GM18858 (cell line): ENCODE measurements around the gene RSPRY1.
"Not testable (repeated sequence)": the region's sequence is repeated elsewhere in the genome, so short reads cannot be mapped to it uniquely, and the experiment has no call there.

Experiments used
- ATAC-seq: cut with Tn5 transposase; IDR thresholded peaks from one replicate; pipeline ENCODE4 v1.9.1; 2021; ENCODE audit not compliant: unreplicated experiment

The RSPRY1 gene

DNA sequence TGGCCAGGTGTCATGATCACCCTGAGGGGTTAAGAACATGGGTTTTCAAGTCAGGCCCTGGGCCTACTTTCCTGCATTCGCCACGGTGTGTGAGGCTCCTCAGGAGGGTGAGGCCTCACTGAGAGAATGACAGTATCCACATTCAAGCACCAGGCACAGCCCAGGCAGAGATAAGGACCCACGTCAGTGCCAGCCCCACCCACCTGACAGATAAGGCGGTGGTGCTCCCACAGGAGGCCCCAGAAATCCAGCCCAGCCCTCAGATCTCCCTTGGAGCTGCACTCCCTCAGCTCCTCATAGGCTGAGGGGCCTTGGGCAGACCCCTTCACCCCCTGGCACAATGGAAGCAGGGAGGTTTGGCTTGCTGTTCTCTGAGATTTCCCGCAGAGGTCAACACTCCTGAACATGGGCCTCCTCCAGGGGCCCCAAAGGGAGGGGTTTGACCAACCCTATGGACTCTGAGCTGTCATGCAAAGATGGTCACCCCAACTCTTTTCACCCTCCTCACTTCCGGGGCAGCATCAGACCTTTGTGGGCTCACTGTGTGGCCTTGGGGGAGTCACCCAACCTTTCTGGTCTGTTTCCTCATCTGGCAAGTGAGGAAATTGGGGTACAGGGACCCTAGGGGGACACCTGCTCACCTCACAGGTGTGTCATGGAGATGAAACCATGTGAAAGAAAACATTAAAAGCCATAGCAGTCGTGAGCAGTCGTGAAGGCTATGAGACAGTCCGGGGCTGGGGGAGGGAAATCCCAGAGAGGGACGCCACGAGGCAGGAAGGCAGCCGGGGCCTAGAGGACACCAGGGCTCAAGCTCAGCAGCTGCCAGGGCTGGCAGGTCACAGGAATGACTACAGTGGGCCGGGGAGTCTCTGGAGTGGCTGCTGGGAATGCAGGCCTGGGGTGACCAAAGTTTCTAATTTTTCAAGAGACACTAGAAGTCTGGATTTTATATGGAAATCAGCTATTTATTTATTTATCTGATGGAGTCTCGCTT, 83.0 kb downstream of the RSPRY1 start:
- ATAC-seq, result no peak

DNA sequence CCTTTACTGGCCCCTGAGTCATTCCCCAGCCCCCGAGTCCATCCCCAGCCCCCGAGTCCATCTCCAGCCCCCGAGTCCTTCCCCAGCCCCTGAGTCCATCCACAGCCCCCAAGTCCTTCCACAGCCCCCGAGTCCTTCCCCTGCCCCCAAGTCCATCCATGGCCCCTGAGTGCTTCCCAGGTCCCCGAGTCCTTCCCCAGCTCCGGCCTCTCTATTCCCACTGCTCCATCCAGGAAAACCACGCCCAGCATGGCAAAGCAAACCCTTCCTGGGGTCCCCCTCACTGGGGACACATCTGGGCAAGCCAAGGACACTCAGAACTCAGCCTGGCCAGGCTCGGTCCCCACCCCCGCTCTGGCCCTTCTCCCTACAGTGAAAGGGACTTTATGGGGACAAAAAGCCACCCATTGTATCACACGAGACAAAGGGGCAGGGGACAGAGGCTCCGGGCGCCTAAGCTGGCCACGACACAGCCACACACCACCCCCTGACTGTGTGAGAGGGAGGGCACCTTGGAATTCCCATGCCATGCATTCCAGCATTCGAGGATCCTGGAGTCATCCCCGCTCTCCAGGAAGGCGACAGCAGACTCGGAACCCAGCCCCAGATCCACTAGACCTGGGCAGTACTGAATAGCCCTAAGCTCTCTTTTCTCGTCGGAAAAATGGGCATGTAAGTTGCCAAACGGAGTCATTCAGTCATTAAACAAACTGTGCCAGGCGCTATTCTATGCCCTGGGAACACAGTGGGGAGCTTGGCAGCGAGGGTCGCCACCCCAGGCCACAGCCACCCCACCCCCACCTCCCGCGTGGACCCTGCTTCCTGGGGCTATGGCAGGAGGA, 84.3 kb downstream of the RSPRY1 start:
- no peak for ATAC-seq

DNA sequence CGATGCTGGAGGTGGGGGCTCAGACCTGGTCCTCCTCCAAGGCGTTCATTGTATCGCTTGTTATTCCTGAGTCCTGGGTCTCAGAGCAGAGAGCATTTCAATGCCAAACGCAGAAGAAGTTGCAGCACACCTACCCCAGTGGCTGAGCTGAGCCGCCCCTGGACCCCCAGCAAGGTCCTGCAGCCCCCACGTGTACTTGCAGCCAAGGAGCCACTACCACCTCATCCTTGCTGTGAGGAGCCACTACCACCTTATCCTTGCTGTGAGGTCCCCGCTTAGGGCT, 84.9 kb downstream of the RSPRY1 start:
- no peak for ATAC-seq

DNA sequence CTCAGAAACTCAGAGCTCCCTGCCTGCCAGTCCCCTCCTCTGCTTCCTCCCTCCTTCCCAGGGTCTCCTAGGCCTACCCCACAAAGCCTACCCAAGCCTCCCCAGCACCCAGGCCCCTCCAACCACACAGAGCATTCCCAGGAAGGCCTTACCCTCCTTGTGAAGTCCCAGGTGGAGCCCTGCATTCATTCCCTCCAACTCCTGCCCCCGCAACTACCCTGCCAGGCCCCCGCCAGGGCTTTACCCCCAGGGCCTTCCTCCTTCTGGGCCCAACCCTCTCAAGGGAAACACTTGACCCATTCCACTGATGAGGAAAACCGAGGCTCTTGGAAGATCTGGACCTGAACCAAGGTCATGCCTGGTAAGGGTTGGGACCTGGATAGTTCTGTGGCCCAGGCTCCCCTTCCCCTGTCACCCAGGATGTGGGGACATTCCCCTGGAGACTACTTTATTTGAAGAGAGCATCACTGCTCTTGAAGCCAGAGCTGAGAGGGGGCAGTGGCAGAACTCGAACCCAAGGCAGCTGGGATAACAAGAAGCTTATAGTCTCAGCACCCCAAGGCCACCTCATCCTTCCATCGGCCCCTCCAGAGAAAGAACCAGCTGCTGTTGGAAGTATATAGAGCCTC, 85.9 kb downstream of the RSPRY1 start:
- no peak for ATAC-seq

DNA sequence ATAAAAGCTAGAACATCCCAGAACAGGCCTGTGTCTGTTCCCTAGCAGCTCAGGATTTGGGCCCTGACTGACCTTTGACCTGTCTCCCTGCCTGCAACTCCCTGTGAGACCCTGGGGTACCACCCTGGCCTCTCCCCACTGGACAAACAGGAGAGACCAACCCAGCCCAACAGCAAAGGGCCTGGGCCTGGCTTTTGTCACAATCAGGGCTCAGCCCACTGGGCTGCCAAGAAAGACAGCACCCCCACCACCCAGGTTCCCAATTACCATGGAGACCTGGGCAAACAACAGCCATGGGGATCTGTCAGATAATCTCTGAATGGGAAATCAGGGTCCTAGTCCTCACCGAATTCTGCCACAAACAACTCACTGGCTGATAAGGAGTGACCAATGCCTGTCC, 87.2 kb downstream of the RSPRY1 start:
- no peak for ATAC-seq

DNA sequence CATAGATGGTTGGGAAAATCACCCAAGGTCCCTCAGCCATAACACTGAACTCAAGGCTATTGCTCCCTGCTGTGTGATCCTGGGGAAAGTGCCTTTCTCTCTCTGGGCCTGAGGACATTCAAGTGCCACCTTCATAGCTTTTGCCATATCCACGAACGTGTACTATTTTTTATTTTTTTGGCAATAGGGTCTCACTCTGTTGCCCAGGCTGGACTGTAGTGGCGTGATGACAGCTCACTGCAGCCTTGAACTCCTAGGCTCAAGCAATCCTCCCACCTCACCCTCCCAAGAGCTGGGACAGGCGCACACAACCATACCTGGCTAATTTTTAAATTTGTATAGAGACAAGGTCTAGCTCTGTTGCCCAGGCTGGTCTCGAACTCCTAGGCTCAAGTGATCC, 87.7 kb downstream of the RSPRY1 start:
- no peak for ATAC-seq

DNA sequence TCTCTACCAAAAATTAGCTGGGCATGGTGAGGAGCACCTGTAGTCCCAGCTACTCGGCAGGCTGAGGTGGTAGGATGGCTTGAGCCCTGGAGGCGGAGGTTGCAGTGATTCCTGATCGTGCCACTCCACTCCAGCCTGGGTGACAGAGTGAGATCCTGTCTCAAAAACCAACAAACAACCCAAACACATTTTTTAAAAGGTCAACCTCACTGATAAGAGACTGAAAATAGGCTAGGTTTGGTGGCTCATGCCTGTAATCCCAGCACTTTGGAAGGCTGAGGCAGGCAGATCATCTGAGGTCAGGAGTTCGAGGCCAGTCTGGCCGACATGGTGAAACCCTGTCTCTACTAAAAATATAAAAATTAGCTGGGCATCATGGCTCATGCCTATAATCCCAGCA, 89.8 kb downstream of the RSPRY1 start:
- not testable (repeated sequence) for ATAC-seq

DNA sequence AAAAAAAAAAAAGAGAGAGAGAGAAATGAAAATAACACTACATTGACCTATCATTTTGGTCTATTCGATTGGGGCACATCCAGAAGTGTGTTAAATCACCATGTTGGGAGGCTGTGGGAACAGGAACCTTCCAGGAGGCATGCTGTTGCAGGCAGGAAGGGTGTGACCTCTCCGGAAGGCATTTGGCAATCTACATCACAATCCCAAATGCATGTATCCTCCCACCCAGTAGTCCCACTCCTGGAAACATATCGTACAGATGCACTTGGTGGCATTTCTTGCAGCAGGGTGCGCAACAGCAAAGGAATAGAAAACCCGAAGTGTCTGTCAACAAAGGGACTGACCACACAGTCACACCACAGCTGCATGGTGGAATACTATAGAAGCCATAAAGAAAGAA, 90.5 kb downstream of the RSPRY1 start:
- no peak for ATAC-seq

DNA sequence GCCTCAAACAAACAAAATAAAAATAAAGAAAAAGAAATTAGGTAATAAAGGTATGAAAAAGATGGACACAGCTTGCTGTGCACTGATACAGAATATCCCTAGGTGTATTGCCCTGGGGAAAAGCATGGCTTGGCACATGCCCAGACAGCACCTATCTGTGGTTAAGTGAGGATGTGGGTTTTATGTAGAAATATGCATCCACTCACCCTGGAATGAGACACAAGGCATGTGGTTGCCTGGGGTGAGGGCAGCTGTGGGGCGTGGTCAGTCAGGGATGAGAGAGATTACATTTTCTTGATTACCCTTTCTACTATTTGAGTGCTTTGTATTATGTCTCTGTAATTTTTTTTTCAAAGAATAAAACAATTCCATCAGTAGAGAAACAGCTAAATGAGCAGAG, 91.5 kb downstream of the RSPRY1 start:
- ATAC-seq, result no peak

DNA sequence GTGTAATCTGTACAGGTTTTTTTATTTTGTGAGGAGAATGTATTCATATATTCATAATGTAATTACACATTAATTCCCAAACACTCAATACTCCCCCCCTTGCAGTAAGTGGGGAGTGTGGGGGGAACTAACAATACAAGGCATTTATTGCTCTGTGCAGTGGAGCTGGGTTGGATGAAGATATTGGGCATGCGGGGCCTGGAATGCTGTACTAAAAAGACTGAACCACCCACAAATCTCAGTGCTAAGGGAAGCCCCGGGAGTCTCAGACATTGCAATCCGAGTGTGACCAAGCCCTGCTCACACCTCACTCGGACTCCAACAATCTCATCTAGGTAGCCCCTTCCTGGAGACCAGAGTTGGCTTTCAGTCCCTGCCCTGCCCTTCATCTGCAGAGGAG, 92.4 kb downstream of the RSPRY1 start:
- no peak for ATAC-seq

DNA sequence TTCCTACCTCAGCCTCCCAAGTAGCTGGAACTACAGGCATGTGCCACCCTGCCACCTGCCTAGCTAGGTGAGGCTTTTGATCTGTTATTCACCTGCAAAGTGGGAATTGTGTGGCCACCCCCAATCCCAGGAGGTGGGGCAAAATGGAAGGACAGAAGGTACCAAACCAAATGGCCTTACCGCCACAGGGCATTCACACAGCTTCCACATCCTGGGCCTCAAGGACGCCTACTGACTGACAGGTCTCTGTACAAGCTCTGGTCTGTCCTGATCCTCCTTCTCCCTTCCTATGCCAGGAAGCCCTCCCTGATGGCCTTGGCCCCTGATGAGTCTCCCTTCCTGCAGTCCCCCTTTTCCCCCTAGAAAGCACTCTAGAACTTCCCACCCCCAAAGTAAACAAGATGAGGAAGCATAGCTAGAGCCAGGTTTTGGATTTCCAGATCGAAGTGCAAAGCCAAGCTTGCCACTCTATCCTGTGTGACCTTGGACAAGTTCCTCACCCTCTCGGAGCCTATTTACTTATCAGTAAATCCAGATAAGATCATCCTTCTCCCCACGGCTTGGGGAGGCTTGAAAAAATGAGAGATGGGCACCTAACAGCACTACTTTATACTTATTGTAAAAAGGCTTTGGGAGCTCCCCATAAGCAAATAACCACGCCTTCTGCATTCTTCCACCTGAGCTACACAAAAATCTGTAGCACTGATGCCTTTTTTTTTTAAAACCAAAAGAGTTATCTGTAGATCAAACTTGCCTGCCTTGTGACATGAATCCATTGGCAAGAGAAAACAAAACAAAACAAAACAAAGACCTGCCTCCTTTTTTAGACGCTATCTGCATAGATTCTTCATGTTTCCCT, 93.9 kb downstream of the RSPRY1 start:
- ATAC-seq, result no peak

DNA sequence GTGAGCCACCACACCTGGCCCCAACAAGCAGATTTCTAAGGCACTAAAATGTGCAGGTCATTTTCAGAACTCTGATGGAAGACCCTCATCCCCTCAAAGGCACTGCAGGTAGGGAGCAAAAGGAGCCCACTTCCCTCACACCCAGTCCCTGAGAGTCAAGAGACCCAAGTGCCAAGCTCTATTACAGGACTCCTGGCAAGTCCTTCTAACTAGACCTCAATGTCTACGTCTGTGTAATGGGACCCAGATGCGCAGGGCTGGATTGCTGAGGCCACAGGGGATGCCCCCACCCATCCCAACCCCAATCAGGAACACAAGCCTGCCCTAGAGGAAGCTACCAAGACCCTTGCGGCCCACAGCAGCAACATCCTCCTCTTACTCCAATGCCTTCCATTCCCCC, 95.7 kb downstream of the RSPRY1 start:
- ATAC-seq, result no peak

DNA sequence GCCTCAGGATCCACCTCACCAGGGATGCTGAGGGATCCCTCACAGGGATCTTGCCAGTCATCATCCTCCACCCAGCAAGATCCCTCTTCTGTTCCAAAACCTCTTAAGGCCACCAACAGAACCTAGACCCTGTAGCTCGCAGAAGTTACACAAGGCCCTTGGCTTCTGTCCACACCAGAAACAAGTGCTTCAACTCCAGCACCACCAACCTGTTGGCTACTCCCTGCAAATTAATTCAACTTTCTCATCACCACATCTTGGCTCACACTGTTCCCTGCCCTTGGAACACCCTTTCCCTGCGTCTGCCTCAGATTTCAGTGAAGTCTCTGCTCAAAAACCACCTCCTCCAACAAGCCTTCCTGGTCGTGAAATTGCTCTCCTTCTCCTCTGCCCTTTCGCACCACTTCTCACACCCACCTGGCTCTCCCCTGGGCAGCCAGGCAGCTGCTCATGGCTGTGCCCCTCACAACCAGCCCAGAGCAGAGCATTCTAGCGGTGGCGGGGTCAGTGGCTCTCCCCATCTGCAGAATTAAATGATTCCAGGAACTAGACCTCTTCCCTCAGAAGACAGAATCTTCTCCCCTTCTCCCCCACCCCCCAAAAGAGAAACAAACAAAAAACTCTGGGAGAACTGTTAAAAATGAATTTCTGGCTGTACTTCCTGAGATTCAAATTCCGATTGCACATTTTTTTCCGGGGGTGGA, 96.5 kb downstream of the RSPRY1 start:
- ATAC-seq, result no peak

DNA sequence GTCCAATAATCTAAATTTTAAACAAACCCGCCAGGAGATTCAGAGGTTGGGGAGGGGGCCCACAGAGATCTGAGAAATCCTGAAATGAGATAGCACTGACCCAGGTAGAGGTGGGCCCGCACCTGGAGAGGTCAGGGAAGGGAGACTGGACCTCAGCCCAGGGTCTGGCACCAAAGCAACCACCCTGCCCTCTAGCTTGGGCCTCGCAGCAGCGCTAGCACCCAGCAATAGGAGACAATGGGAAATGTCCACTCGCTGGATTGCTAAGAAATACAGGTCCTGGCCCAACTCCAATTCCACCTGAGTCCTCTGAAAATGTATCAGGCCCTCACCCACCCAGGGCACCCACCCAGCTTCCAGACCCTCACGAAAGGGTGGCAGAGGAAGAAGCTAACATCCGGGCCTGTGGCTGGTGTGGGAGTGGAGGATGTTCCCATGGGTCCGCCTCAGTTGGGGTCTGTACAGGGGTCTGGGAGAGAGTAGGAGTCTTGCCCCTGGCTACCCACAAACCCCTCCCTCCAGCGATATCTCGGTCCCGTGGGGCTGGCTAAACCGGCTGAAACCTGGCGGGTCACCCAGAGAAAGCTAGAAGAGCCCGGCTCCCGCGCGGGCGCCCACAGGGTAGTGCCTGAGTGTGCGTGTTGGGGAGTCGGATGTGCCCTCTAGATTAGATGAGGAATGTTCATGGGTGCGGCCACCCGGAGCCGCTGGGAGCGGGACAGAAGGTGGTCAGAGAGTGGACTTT, 97.3 kb downstream of the RSPRY1 start:
- ATAC-seq, result no peak

DNA sequence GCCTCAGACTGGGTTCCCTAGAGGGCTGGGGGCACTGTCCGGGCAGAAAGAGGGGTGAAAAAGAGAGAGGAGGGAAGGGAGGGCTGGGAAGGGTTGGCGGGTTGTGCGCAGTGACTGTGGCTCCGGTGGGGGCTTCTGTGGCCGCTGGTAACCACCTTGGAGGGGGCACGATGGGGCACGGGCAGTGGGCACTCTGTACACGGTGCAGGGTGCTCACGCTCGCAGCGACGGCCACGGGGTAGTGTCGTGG, 97.8 kb downstream of the RSPRY1 start:
- no peak for ATAC-seq

DNA sequence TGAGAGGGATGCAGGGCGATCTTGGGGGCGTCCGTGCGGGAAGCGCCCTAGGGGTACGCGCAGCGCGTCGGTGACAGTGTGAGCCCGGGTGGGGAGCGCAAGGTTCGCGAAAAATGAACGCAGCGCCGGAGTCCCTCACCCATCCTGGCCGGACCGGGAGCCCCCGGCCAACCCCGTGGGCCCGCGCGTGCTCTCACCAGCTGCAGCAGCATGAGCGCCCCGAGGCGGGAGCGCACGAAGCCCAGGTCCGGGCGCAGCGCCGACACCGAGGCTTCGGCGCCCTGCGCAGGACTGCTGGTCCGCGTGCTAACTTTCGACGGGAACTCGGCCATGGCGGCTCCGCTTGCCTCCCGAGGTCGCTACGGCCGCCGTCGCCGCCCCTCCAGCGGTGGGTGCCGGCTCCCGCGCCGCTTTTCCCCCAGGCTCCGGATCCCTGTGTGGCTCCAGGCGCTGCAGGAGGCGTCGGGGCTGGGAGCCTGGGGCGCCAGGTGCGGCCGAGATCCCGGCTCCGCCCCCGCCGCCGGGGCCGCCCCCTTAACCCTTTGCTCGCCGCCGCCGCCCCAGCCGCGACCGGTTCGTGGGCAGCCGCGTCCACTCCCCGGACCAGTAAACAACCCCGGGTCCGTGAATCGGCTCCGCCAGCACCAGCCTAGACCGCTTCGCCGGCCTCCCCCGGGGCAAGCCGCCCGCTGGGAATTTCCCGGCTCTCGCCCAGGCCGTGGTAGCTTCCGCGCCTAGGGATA, 98.3 kb downstream of the RSPRY1 start, which contains the start of gene PLLP:
TSS of gene PLLP (minus strand) at position 464 of the 743 bp plus-strand sequence. CDS start at position 332, 132 bp downstream.
- ATAC-seq, result no peak

DNA sequence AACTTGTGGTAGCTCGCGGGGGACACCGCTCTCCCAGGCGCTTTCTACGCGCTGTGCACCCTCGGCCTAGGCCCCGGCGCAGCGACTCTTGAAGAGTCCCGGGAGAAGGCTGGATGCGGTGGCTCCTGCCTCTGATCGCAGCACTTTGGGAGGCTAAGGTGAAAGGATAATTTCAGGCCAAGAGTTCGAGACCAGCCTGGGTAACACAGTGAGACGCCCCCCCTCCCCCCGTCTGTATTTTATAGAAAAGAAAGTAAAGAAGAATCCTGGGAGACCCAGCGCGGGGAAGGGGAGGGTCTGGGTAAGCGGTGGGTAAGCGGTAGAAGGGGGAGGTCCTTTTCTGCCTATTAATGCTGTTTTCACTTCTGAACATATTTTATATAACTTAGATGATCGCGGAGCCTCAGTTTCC, 98.8 kb downstream of the RSPRY1 start:
- ATAC-seq, result no peak

DNA sequence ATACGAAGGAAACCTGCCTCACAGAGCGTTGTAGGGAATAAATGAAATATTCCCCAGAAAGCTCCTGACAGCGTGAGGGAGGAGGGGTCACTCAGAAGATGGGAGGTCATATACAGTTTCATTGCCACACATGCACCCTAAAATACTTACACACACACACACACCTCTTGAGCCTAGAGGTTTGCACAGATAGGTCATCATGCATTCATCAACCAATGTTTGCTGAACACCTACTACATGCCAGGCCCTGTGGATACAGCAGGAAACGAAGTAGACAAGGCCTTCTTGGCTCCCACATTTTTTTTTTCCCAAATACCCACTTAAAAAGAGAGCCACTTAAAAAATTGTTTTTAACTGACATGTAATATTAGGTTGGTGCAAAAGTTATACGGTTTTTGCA, 99.2 kb downstream of the RSPRY1 start:
- ATAC-seq, result no peak
